NT2/D1 (cell line): ENCODE data around the gene MYBPC3.

Source experiments
- YY1 ChIP-seq: IDR thresholded peaks from 2 replicates; pipeline ENCODE4 v1.6.1; 2011; ENCODE audit not compliant: insufficient read length, insufficient read depth
- ZNF274 ChIP-seq: IDR thresholded peaks from 2 replicates; pipeline ENCODE4 v1.6.1; 2011; ENCODE audit warnings: mild to moderate bottlenecking, low read depth, low read length

- TF ChIP-seq YY1 (no peak), ZNF274 (no peak)
Measured at GRCh38 chr11:47377571-47378009, 25.1 kb upstream of the MYBPC3 start.
